Liver (tissue), 9 donors: ENCODE data around the gene DSCAML1. TPM values are rescaled to one million over a fixed set of nuclear protein-coding genes. Genes with fewer than 3 reads are reported as not detected.

Experiments used
- DNase-seq: peaks from one replicate; pipeline ENCODE4 v3.0.0-alpha.2; 2017; ENCODE audit warnings: low spot score
- H3K27ac ChIP-seq, 2 donors: one replicate each; pipeline ENCODE4 v1.7.0; 2013; ENCODE audit warnings: inconsistent platforms in 2 of 2, low read length in 2 of 2, control low read depth in 1 of 2, low read depth in 1 of 2, mild to moderate bottlenecking in 1 of 2
- H3K27me3 ChIP-seq, 4 donors: one replicate each; pipeline versions ENCODE4 v1.6.1 to v1.7.0; 2013; ENCODE audit warnings: low read length in 3 of 4, inconsistent platforms in 1 of 4, mild to moderate bottlenecking in 1 of 4, moderate library complexity in 1 of 4; ENCODE audit not compliant: control insufficient read depth in 4 of 4, insufficient read depth in 4 of 4
- H3K36me3 ChIP-seq, 4 donors: one replicate each; pipeline versions ENCODE4 v1.6.1 to v1.7.0; 2013; ENCODE audit warnings: low read length in 3 of 4, mild to moderate bottlenecking in 3 of 4, low read depth in 1 of 4, moderate library complexity in 1 of 4; ENCODE audit not compliant: control insufficient read depth in 4 of 4, insufficient read depth in 3 of 4
- H3K4me1 ChIP-seq, 4 donors: one replicate each; pipeline versions ENCODE4 v1.6.1 to v1.7.0; 2013; ENCODE audit warnings: low read length in 3 of 4, mild to moderate bottlenecking in 3 of 4, moderate library complexity in 1 of 4; ENCODE audit not compliant: control insufficient read depth in 4 of 4, insufficient read depth in 4 of 4
- H3K4me3 ChIP-seq, 3 donors: one replicate each; pipeline versions ENCODE4 v1.6.1 to v1.7.0; 2013; ENCODE audit warnings: low read length in 3 of 3, control low read depth in 1 of 3, low read depth in 1 of 3, mild to moderate bottlenecking in 1 of 3
- H3K9ac ChIP-seq, 2 donors: one replicate each; pipeline ENCODE4 v1.7.0; 2013; ENCODE audit warnings: low read length in 2 of 2, mild to moderate bottlenecking in 2 of 2, moderate library complexity in 2 of 2, control low read depth in 1 of 2, low read depth in 1 of 2
- H3K9me3 ChIP-seq, 4 donors: one replicate each; pipeline versions ENCODE4 v1.6.1 to v1.7.0; 2013; ENCODE audit warnings: low read length in 3 of 4; ENCODE audit not compliant: control insufficient read depth in 4 of 4
- EGR1 ChIP-seq, 2 donors: IDR thresholded peaks; 2 replicates each; pipeline ENCODE4 v1.6.1; 2016 to 2018; ENCODE audit warnings: antibody characterized with exemption in 2 of 2, low read depth in 2 of 2
- FOXA1 ChIP-seq: IDR thresholded peaks from 2 replicates; pipeline ENCODE4 v1.6.1; 2016; ENCODE audit warnings: antibody characterized with exemption
- FOXA2 ChIP-seq: IDR thresholded peaks from 2 replicates; pipeline ENCODE4 v1.6.1; 2016; ENCODE audit warnings: antibody characterized with exemption
- HNF4A ChIP-seq, 2 donors: conservative IDR thresholded peaks; 2 replicates each; pipeline ENCODE4 v1.6.1; 2016; ENCODE audit warnings: antibody characterized with exemption in 2 of 2, mild to moderate bottlenecking in 2 of 2
- HNF4G ChIP-seq: IDR thresholded peaks from 2 replicates; pipeline ENCODE4 v1.6.1; 2016; ENCODE audit warnings: antibody characterized with exemption
- JUND ChIP-seq, 2 donors: IDR thresholded peaks; 2 replicates each; pipeline ENCODE4 v1.6.1; 2016; ENCODE audit warnings: antibody characterized with exemption in 2 of 2
- NR2F2 ChIP-seq: IDR thresholded peaks from 2 replicates; pipeline ENCODE4 v1.6.1; 2016; ENCODE audit warnings: antibody characterized with exemption
- RAD21 ChIP-seq, 2 donors: IDR thresholded peaks; 2 replicates each; pipeline ENCODE4 v1.6.1; 2016; ENCODE audit warnings: antibody characterized with exemption in 2 of 2, mild to moderate bottlenecking in 2 of 2
- SP1 ChIP-seq: IDR thresholded peaks from 2 replicates; pipeline ENCODE4 v1.6.1; 2018; ENCODE audit warnings: antibody characterized with exemption, mild to moderate bottlenecking
- TAF1 ChIP-seq: conservative IDR thresholded peaks from 2 replicates; pipeline ENCODE4 v1.6.1; 2016; ENCODE audit warnings: antibody characterized with exemption, mild to moderate bottlenecking
- YY1 ChIP-seq: IDR thresholded peaks from 2 replicates; pipeline ENCODE4 v1.6.1; 2016; ENCODE audit warnings: antibody characterized with exemption, mild to moderate bottlenecking
- WGBS: extraction: QIAGEN DNeasy Blood & Tissue Kit; methylation state at CpG from one replicate; pipeline ENCODE4 v1.1.7; 2013; 5-methylcytosine and 5-hydroxymethylcytosine counted together
- polyA plus RNA-seq, 2 donors: library from polyadenylated mRNA; stranded (reverse) in 1 of 2; unstranded in 1 of 2; fragments of 200-250 nt in 1 of 2; fragments of >200 nt in 1 of 2; fragmentation: Nextera tagmentation in 1 of 2; extraction: Ambion mirVana in 1 of 2; gene quantifications; one replicate each; pipeline versions ENCODE4 v1.2.1 to v1.2.3, GENCODE V29; 2013 to 2015
- total RNA-seq, 2 donors: library from RNA; depleted of rRNA; stranded (reverse); fragments of >200 nt; gene quantifications; one replicate each; pipeline ENCODE4 v1.2.3, GENCODE V29; 2014
- TF ChIP-seq, protein P1 (sequence below): IDR thresholded peaks from 2 replicates; pipeline ENCODE4 v1.6.1; 2016; ENCODE audit warnings: antibody characterized with exemption, mild to moderate bottlenecking
- TF ChIP-seq, protein P2 (sequence below): IDR thresholded peaks from 2 replicates; pipeline ENCODE4 v1.6.1; 2016; ENCODE audit warnings: antibody characterized with exemption
- TF ChIP-seq, protein P3 (sequence below): fragments of 150-350 bp; IDR thresholded peaks from 2 replicates; pipeline ENCODE4 v1.5.1; 2017; ENCODE audit warnings: improper control_type of control experiment, low read depth, low read length; ENCODE audit not compliant: missing input control
- TF ChIP-seq, protein P4 (sequence below): IDR thresholded peaks from 2 replicates; pipeline ENCODE4 v1.6.1; 2016; ENCODE audit warnings: antibody characterized with exemption
- donor health status: healthy.
- donor health status: healthy.
- donor health status: healthy.
- donor health status: healthy.
- donor health status: healthy.

DSCAML1 gene
- total and polyA plus RNA-seq, 4 donors = 0.07 to 0.42 (median 0.20) TPM

DNA sequence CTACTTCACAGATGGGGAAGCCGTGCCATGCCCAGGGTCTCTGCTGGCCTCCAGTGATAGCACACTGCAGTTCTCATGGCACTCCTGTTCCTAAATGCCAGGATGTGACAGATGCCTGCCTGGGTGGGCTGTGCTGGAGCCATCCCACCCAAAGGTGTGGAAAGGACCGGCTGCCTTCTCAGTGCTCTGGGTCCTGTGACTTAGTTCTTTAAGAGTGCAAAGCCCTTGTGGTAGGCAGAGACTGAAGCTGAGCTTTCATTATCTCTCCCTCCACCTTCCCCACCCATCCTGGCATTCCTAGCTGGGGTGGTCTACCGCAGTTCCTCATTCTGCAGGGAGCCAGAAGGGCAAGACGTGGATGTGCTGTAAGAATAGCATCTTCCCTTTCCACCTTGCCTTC is 319.3 kb downstream of the DSCAML1 start (continued):
- TF ChIP-seq HNF4A (conservative IDR thresholded peaks at IDR 0.05) (no peak), TAF1 (no peak)
- TF ChIP-seq, protein P1, sequence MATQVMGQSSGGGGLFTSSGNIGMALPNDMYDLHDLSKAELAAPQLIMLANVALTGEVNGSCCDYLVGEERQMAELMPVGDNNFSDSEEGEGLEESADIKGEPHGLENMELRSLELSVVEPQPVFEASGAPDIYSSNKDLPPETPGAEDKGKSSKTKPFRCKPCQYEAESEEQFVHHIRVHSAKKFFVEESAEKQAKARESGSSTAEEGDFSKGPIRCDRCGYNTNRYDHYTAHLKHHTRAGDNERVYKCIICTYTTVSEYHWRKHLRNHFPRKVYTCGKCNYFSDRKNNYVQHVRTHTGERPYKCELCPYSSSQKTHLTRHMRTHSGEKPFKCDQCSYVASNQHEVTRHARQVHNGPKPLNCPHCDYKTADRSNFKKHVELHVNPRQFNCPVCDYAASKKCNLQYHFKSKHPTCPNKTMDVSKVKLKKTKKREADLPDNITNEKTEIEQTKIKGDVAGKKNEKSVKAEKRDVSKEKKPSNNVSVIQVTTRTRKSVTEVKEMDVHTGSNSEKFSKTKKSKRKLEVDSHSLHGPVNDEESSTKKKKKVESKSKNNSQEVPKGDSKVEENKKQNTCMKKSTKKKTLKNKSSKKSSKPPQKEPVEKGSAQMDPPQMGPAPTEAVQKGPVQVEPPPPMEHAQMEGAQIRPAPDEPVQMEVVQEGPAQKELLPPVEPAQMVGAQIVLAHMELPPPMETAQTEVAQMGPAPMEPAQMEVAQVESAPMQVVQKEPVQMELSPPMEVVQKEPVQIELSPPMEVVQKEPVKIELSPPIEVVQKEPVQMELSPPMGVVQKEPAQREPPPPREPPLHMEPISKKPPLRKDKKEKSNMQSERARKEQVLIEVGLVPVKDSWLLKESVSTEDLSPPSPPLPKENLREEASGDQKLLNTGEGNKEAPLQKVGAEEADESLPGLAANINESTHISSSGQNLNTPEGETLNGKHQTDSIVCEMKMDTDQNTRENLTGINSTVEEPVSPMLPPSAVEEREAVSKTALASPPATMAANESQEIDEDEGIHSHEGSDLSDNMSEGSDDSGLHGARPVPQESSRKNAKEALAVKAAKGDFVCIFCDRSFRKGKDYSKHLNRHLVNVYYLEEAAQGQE = no peak

DNA sequence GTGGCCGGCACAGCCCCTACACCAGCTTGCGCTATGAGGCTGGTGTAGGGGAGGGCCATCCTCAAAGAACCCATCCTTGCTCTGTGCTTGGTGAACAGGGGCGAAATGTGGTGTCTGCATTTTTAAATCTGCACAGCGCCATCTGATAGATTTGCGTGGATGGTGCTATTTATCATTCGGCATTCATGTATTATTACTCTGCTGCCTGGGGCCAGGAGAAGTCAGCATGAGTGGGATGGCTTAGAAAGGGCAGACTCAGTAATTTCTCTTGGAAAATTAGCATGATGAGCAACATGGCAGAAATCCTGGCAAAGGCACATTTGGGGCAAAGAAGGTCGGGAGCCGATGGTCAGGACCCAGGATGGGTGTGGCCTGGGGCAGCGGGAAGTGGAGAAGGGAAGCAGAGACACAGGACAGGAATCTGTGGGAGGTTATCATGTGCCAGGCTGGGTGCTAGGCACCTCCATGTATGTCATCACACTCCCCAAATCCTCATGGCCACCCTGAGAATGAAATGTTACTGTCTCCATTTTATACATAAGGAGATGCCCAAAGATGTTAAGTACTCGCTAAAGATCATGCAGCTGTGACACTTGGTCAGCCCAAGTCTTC is 320.4 kb downstream of the DSCAML1 start:
- Histone ChIP-seq H3K4me3 (no peak overlapping the region), H3K9me3 (no peaks in the 10 kb centered on the region), H3K36me3 (no peaks in the 10 kb centered on the region), H3K27ac (no peak overlapping the region), H3K27me3 (no peaks in the 10 kb centered on the region), H3K9ac (no peak overlapping the region), H3K4me1 (no peaks in the 10 kb centered on the region)
- no peak for DNase-seq
- 86% methylated on average over 10 of the region's 10 CpGs for WGBS
- TF ChIP-seq HNF4A (conservative IDR thresholded peaks at IDR 0.05) = no peak
- no peak for TF ChIP-seq JUND (IDR thresholded peaks at IDR 0.05)
- TF ChIP-seq SP1 = no peak
- TF ChIP-seq TAF1 = no peak
- TF ChIP-seq, protein P2, sequence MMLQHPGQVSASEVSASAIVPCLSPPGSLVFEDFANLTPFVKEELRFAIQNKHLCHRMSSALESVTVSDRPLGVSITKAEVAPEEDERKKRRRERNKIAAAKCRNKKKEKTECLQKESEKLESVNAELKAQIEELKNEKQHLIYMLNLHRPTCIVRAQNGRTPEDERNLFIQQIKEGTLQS = no peak
- no peak for TF ChIP-seq YY1
- no peak for TF ChIP-seq FOXA2
- no peak for TF ChIP-seq EGR1 (IDR thresholded peaks at IDR 0.05; ENCODE audit: low read depth in 2 of 2)
- no peak for TF ChIP-seq NR2F2
- TF ChIP-seq, protein P1 = no peak
- no peak for TF ChIP-seq HNF4G

DNA sequence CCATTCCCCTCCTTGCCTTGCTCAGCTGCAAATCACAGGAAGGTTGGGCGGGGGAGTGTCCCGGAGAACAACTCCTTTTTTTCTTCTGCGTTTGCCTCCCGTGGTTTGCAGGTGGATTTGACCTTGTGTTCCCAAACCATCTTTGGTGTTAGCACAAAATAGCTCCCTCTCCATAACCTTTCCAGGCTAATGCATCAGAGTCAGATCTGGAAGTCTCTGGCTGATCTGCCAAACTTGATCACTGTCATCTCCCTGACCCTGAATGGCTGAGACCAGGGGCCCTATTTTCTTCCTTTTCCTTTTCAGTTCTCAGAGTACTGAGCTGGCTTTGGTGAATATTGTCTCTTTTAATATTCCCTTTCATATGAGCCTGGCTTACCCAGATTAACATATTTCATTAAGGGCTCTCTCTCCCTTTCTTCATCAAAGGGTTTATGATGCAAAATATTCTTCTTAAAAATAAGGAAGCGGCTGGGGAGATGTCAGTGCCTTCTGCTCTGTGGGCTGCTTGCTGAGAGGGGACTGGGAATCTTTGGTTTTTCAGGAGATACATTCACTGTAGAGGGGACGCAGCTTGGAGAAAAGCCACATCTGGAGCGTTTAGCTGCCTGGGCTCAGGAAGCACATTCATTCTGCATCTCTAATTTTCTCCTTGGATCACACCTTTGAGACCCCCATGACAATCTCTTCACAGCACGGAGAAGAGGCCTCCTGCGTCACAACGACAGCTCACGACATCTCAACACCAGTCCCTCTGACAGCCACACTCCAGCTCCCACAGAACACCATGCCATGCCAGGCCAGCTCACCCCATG is 321.1 kb downstream of the DSCAML1 start:
- H3K9me3 ChIP-seq = no peaks in the 10 kb centered on the region
- H3K4me3 ChIP-seq = no peak overlapping the region
- no peak for DNase-seq
- H3K36me3 ChIP-seq = no peaks in the 10 kb centered on the region
- no peaks in the 10 kb centered on the region for H3K4me1 ChIP-seq
- H3K27ac ChIP-seq = no peak overlapping the region
- 76% methylated on average over 11 of the region's 11 CpGs for WGBS
- no peaks in the 10 kb centered on the region for H3K27me3 ChIP-seq
- H3K9ac ChIP-seq = no peak overlapping the region
- TF ChIP-seq SP1 = no peak
- no peak for TF ChIP-seq RAD21 (IDR thresholded peaks at IDR 0.05)
- TF ChIP-seq FOXA1 = no peak
- no peak for TF ChIP-seq HNF4A (conservative IDR thresholded peaks at IDR 0.05)
- TF ChIP-seq, protein P3, sequence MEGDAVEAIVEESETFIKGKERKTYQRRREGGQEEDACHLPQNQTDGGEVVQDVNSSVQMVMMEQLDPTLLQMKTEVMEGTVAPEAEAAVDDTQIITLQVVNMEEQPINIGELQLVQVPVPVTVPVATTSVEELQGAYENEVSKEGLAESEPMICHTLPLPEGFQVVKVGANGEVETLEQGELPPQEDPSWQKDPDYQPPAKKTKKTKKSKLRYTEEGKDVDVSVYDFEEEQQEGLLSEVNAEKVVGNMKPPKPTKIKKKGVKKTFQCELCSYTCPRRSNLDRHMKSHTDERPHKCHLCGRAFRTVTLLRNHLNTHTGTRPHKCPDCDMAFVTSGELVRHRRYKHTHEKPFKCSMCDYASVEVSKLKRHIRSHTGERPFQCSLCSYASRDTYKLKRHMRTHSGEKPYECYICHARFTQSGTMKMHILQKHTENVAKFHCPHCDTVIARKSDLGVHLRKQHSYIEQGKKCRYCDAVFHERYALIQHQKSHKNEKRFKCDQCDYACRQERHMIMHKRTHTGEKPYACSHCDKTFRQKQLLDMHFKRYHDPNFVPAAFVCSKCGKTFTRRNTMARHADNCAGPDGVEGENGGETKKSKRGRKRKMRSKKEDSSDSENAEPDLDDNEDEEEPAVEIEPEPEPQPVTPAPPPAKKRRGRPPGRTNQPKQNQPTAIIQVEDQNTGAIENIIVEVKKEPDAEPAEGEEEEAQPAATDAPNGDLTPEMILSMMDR = no peak
- TF ChIP-seq JUND (IDR thresholded peaks at IDR 0.05) = no peak
- TF ChIP-seq, protein P1 = no peak
- TF ChIP-seq, protein P4, sequence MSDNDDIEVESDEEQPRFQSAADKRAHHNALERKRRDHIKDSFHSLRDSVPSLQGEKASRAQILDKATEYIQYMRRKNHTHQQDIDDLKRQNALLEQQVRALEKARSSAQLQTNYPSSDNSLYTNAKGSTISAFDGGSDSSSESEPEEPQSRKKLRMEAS = no peak
